Spleen (tissue), 11 donors: ENCODE data around the gene ZBTB7C. TPM values are rescaled to one million over a fixed set of nuclear protein-coding genes. Genes with fewer than 3 reads are reported as not detected.

Experiments used
- DNase-seq: peaks from one replicate; pipeline ENCODE4 v3.0.0-alpha.2; 2020
- H3K27ac ChIP-seq, 8 donors: fragments of 200-600 bp; sonication (generic) in 7 of 8; 1 replicate in 4 of 8; 2 replicates in 4 of 8; pipeline versions ENCODE4 v1.5.0 to v1.8.0; 2016 to 2021; ENCODE audit warnings: inconsistent platforms in 4 of 8, mild to moderate bottlenecking in 4 of 8, moderate library complexity in 1 of 8
- H3K27me3 ChIP-seq, 7 donors: fragments of 200-600 bp; sonication (generic) in 6 of 7; replicated peaks in 1 of 7; 1 replicate in 4 of 7; 2 replicates in 3 of 7; pipeline versions ENCODE4 v1.5.0 to v1.8.0; 2016 to 2021; ENCODE audit warnings: inconsistent platforms in 3 of 7, mild to moderate bottlenecking in 1 of 7
- H3K36me3 ChIP-seq, 6 donors: fragments of 200-600 bp; sonication (generic) in 5 of 6; 1 replicate in 4 of 6; 2 replicates in 2 of 6; pipeline versions ENCODE4 v1.5.0 to v1.8.0; 2016 to 2021; ENCODE audit warnings: inconsistent platforms in 2 of 6
- H3K4me1 ChIP-seq, 6 donors: fragments of 200-600 bp; sonication (generic) in 5 of 6; 1 replicate in 3 of 6; 2 replicates in 3 of 6; pipeline versions ENCODE4 v1.5.0 to v1.8.0; 2016 to 2021; ENCODE audit warnings: inconsistent platforms in 3 of 6
- H3K4me3 ChIP-seq, 8 donors: fragments of 200-600 bp; sonication (generic) in 7 of 8; 1 replicate in 4 of 8; 2 replicates in 4 of 8; pipeline versions ENCODE4 v1.5.0 to v1.8.0; 2016 to 2021; ENCODE audit warnings: inconsistent platforms in 4 of 8, mild to moderate bottlenecking in 4 of 8, moderate library complexity in 2 of 8
- H3K9me3 ChIP-seq, 8 donors: fragments of 200-600 bp; sonication (generic) in 7 of 8; 1 replicate in 4 of 8; 2 replicates in 4 of 8; pipeline versions ENCODE4 v1.5.0 to v1.8.0; 2016 to 2021; ENCODE audit warnings: inconsistent platforms in 4 of 8
- POLR2A ChIP-seq, 3 donors: fragments of 450-650 bp; IDR thresholded peaks; one replicate each; pipeline ENCODE4 v1.5.1; 2017; ENCODE audit warnings: antibody characterized with exemption in 3 of 3, mild to moderate bottlenecking in 1 of 3
- POLR2AphosphoS5 ChIP-seq, 3 donors: sonication (generic); formaldehyde crosslinking; IDR thresholded peaks; one replicate each; pipeline ENCODE4 v1.5.1; 2017; ENCODE audit warnings: antibody characterized with exemption in 3 of 3
- WGBS, 5 donors: extraction: QIAGEN DNeasy Blood & Tissue Kit in 3 of 5; methylation state at CpG; one replicate each; pipeline versions ENCODE4 v1.1.5 to v1.1.7; 2013 to 2018; 5-methylcytosine and 5-hydroxymethylcytosine counted together
- intact Hi-C: fragments of 100-400 bp; cut with DNase I; formaldehyde crosslinking; loops from one replicate; pipeline ENCODE4 v1.15.0; 2023; ENCODE audit warnings: low total_unique reads
- polyA plus RNA-seq, 3 donors: library from polyadenylated mRNA; stranded (reverse); fragments of 200-250 nt; gene quantifications; one replicate each; pipeline ENCODE4 v1.2.1, GENCODE V29; 2013
- total RNA-seq, 7 donors: library from RNA; depleted of rRNA in 3 of 7; stranded (reverse); fragments of >200 nt in 3 of 7; fragmentation: NEBNext Ultra II Directional in 4 of 7; extraction: Animal tissue kit (Norgen Biotek cat#: 25700) in 4 of 7; gene quantifications; one replicate each; pipeline versions ENCODE4 v1.1.0 to v1.2.1, GENCODE V29; 2016 to 2021
- TF ChIP-seq, protein P1 (sequence below), 11 experiments: fragments of 200-600 bp in 7 of 11; fragments of 450-650 bp in 4 of 11; sonication (generic) in 4 of 11; IDR thresholded peaks in 8 of 11; conservative IDR thresholded peaks in 3 of 11; 1 replicate in 7 of 11; 2 replicates in 4 of 11; pipeline versions ENCODE4 v1.4.0 to v1.8.0; 2016 to 2021; ENCODE audit warnings: antibody characterized with exemption in 11 of 11, inconsistent platforms in 4 of 11, mild to moderate bottlenecking in 1 of 11
- donor health status: healthy with polysubstance abuse.
- donor health status: DM: no; HTN: no; CAD: no; lungs with moderate emphysema.
- donor health status: DM: no; HTN: no; CAD: no.
- donor health status: Bipolar disorder and iron deficiency.
- donor health status: healthy.
- donor health status: DM: no; HTN: no; CAD: no.
- donor health status: DM: yes; HTN: yes; CAD: no.

Gene ZBTB7C
- total and polyA plus RNA-seq, 10 donors = 1.00 to 64.2 (median 18.8) TPM

DNA sequence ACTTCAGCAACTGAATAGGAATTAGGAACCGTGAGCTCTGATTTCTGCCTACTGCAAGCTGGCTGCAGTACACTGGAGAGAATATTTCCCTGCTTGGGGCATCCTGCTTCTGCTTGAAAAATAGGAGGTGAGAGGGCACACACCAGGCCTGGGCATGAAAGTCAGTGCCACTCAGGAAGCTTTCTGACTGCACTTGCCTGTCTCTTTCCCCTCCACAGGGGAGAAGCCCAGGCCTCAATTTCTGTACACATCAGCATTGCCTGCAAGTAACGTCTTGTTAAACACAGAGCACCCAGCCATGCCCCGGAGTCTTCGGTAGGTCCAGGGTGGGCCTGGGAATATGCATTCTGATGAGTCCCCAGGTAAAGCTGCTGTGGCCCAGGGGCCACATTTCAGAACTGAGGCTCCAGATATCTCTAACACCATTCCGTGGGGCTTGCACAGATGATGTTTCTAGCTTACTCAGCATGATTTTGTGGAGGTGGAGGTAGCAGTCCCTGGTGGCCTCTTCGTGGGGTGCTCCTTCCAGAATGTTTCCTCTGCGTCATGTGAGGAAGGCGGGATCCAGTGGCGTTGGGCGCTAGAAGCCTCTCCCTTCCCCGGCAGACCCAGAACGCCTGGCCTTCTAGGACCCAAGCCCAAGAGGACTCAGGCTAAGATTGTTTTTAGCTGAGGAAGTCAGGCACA lies 114.1 kb downstream of the ZBTB7C start:
- no peak overlapping the region for H3K4me3 ChIP-seq
- intact Hi-C loops = no loop called here
- H3K9me3 ChIP-seq = no peaks in the 10 kb centered on the region
- H3K27me3 ChIP-seq = no peaks in the 10 kb centered on the region
- peaks cover 0 to 35% (median 11%) of the 10 kb centered on the region in 6 donors for H3K4me1 ChIP-seq
- H3K36me3 ChIP-seq = no peaks in the 10 kb centered on the region
- H3K27ac ChIP-seq = peak overlapping the region in 1 of 8 donors; percentile 11
- WGBS, 5 donors = 79 to 90% (median 83%) methylated on average over 10 to 12 of the region's 12 CpGs
- no peak for TF ChIP-seq POLR2AphosphoS5 (IDR thresholded peaks at IDR 0.05)
- TF ChIP-seq, protein P1, sequence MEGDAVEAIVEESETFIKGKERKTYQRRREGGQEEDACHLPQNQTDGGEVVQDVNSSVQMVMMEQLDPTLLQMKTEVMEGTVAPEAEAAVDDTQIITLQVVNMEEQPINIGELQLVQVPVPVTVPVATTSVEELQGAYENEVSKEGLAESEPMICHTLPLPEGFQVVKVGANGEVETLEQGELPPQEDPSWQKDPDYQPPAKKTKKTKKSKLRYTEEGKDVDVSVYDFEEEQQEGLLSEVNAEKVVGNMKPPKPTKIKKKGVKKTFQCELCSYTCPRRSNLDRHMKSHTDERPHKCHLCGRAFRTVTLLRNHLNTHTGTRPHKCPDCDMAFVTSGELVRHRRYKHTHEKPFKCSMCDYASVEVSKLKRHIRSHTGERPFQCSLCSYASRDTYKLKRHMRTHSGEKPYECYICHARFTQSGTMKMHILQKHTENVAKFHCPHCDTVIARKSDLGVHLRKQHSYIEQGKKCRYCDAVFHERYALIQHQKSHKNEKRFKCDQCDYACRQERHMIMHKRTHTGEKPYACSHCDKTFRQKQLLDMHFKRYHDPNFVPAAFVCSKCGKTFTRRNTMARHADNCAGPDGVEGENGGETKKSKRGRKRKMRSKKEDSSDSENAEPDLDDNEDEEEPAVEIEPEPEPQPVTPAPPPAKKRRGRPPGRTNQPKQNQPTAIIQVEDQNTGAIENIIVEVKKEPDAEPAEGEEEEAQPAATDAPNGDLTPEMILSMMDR (IDR thresholded peaks at IDR 0.05 in 8 of 11, conservative IDR thresholded peaks at IDR 0.05 in 3 of 11) = no peak
- no peak for TF ChIP-seq POLR2A (IDR thresholded peaks at IDR 0.05)
- DNase-seq = peak; percentile 45

DNA sequence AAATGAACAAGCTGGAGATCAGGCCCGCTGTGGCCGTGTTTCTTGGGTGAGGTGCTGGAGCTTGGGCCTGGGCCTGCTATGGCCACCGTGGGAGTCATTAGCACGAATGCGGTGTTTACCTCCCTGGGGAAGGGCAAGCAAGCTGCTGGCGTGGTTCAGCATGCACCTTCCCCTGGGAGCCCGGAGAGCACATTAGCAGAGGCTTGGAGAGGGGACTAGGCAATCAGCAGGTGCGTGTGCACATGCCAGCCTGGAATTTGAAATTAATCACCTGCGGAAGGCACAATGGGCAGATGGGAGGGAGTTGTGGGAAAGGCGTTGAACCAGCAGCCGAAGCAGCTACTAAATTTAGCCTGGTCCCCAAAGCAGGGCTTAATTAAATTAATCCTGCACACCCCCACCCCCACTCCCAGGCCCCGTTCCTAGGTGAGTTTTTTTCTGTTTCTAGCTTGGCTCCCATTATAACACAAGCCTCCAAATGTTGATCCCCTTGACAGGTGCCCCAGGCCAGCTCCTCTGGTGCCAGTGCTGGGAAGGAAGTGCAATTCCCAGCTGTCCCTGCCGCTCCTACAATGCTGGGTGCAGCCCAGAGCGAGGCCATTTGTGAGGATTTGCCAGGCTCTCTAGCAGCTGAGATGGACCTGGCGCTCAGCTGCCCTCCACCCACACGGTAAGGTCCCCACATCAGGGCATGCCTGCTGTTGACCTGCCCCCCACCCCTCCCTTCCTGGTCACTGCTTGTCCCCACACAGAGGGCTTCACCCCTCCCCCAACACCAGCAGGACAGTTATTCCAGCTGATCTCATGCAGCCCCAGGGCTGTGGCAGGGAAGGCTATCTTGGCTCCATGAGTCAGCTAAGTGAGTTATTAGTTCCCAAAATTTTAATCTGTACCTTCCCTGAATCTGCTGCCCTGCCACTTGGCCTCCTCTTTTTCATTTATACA lies 115.0 kb downstream of the ZBTB7C start:
- H3K4me3 ChIP-seq = no peak overlapping the region
- H3K9me3 ChIP-seq = no peaks in the 10 kb centered on the region
- peak; percentile 64 for DNase-seq
- peaks cover 0 to 28% (median 9%) of the 10 kb centered on the region in 6 donors for H3K4me1 ChIP-seq
- TF ChIP-seq POLR2AphosphoS5 (IDR thresholded peaks at IDR 0.05) (no peak), POLR2A (IDR thresholded peaks at IDR 0.05) (no peak)
- TF ChIP-seq, protein P1 (IDR thresholded peaks at IDR 0.05 in 8 of 11, conservative IDR thresholded peaks at IDR 0.05 in 3 of 11) = no peak
- peak overlapping the region in 1 of 8 donors; percentile 11 for H3K27ac ChIP-seq
- 81 to 89% (median 87%) methylated on average over 15 to 16 of the region's 16 CpGs for WGBS, 5 donors
- no peaks in the 10 kb centered on the region for H3K36me3 ChIP-seq
- no peaks in the 10 kb centered on the region for H3K27me3 ChIP-seq
- intact Hi-C loops = no loop called here

DNA sequence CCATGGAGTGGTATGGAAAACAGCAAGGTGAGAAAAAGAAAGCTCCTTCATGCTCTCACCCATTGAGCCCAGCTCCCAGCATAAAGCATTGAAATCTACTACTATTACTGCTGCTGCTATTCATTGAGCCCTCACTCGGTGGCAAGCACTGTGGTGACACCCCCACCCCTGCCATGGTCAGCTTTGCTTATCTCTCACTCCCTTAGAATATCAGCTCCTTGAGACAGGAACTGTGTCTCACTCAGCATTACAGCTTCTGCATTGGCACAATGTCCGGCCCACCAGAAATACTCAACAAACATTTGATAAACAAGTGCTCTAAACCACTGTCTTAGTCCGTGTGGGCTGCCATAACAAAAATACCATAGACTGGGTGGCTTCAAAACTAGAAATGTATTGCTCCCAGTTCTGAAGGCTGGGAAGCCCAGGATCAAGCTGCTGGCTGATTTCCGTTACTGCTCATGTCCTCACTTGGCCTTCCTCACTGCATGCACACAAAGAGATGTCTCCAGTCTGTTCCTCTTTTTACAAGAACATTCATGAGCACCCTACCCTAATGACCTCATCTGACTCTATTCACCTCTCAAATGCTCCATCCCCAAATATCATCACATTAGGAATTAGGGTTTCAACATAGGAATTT lies 116.3 kb downstream of the ZBTB7C start:
- Histone ChIP-seq H3K9me3 (no peaks in the 10 kb centered on the region), H3K27ac (no peak overlapping the region), H3K4me3 (no peak overlapping the region), H3K36me3 (no peaks in the 10 kb centered on the region), H3K27me3 (no peaks in the 10 kb centered on the region), H3K4me1 (peaks cover 0 to 28% (median 9%) of the 10 kb centered on the region in 6 donors)
- intact Hi-C loops = no loop called here
- 49 to 71% (median 59%) methylated on average over 4 of the region's 4 CpGs for WGBS, 5 donors
- no peak for DNase-seq
- no peak for TF ChIP-seq POLR2AphosphoS5 (IDR thresholded peaks at IDR 0.05)
- no peak for TF ChIP-seq POLR2A (IDR thresholded peaks at IDR 0.05)
- TF ChIP-seq, protein P1 (IDR thresholded peaks at IDR 0.05 in 8 of 11, conservative IDR thresholded peaks at IDR 0.05 in 3 of 11) = no peak
